H9 (cell line): ENCODE data around the gene PGLYRP2. TPM values are rescaled to one million over a fixed set of nuclear protein-coding genes. Genes with fewer than 3 reads are reported as not detected.

Experiments used
- DNase-seq: peaks from one replicate; pipeline ENCODE4 v3.0.0-alpha.2; 2017
- H2AFZ ChIP-seq: one replicate; pipeline ENCODE4 v1.6.1; 2013; ENCODE audit warnings: mild to moderate bottlenecking, low read length, control low read depth, moderate library complexity
- H2AK5ac ChIP-seq: 2 replicates; pipeline ENCODE4 v1.6.1; 2013; ENCODE audit warnings: low read length, control low read depth, mixed read lengths; ENCODE audit not compliant: insufficient read length
- H2BK120ac ChIP-seq: one replicate; pipeline ENCODE4 v1.6.1; 2013; ENCODE audit warnings: low read depth, mild to moderate bottlenecking, low read length, control low read depth, inconsistent platforms; ENCODE audit not compliant: poor library complexity, severe bottlenecking
- H2BK12ac ChIP-seq: 2 replicates; pipeline ENCODE4 v1.6.1; 2013; ENCODE audit warnings: low read length, control low read depth, mixed read lengths, low read depth; ENCODE audit not compliant: insufficient read length
- H2BK15ac ChIP-seq: 2 replicates; pipeline ENCODE4 v1.6.1; 2013; ENCODE audit warnings: low read depth, low read length, control low read depth
- H2BK20ac ChIP-seq: one replicate; pipeline ENCODE4 v1.6.1; 2013; ENCODE audit warnings: low read depth, mild to moderate bottlenecking, low read length, control low read depth, inconsistent platforms; ENCODE audit not compliant: poor library complexity, severe bottlenecking
- H2BK5ac ChIP-seq: 2 replicates; pipeline ENCODE4 v1.6.1; 2013; ENCODE audit warnings: low read length, control low read depth, mixed read lengths; ENCODE audit not compliant: insufficient read length
- H3K14ac ChIP-seq: 2 replicates; pipeline ENCODE4 v1.6.1; 2013; ENCODE audit warnings: low read length, control low read depth; ENCODE audit not compliant: insufficient read depth
- H3K18ac ChIP-seq: 2 replicates; pipeline ENCODE4 v1.6.1; 2013; ENCODE audit warnings: low read depth, mild to moderate bottlenecking, mixed read lengths, low read length, control low read depth; ENCODE audit not compliant: insufficient read length
- H3K23ac ChIP-seq: 2 replicates; pipeline ENCODE4 v1.6.1; 2013; ENCODE audit warnings: low read length, control low read depth, mixed read lengths, low read depth; ENCODE audit not compliant: insufficient read length
- H3K23me2 ChIP-seq: 2 replicates; pipeline ENCODE4 v1.6.1; 2013; ENCODE audit warnings: low read depth, mild to moderate bottlenecking, mixed read lengths, low read length, control low read depth; ENCODE audit not compliant: insufficient read length, poor library complexity, severe bottlenecking
- H3K27ac ChIP-seq: 2 replicates; pipeline ENCODE4 v1.5.1; 2013; ENCODE audit warnings: low read length, control low read depth, mixed read lengths, low read depth; ENCODE audit not compliant: insufficient read length
- H3K27me3 ChIP-seq: 2 replicates; pipeline ENCODE4 v1.6.1; 2013; ENCODE audit warnings: low read length, control low read depth, inconsistent platforms; ENCODE audit not compliant: insufficient read depth
- H3K4ac ChIP-seq: 2 replicates; pipeline ENCODE4 v1.6.1; 2013; ENCODE audit warnings: low read depth, mild to moderate bottlenecking, control low read depth, inconsistent platforms, low read length, moderate library complexity
- H3K4me1 ChIP-seq: 2 replicates; pipeline ENCODE4 v1.6.1; 2013; ENCODE audit warnings: low read length, control low read depth, inconsistent platforms; ENCODE audit not compliant: insufficient read depth
- H3K4me2 ChIP-seq: 2 replicates; pipeline ENCODE4 v1.6.1; 2013; ENCODE audit warnings: low read length, control low read depth, mixed read lengths; ENCODE audit not compliant: insufficient read length, insufficient read depth
- H3K56ac ChIP-seq: 2 replicates; pipeline ENCODE4 v1.6.1; 2013; ENCODE audit warnings: low read depth, mild to moderate bottlenecking, mixed read lengths, low read length, control low read depth; ENCODE audit not compliant: insufficient read length
- H3K79me1 ChIP-seq: 2 replicates; pipeline ENCODE4 v1.6.1; 2013; ENCODE audit warnings: low read depth, mild to moderate bottlenecking, moderate library complexity, low read length, control low read depth, inconsistent platforms; ENCODE audit not compliant: insufficient read depth, poor library complexity, severe bottlenecking
- H3K79me2 ChIP-seq: 2 replicates; pipeline ENCODE4 v1.6.1; 2013; ENCODE audit warnings: low read length, control low read depth, inconsistent platforms; ENCODE audit not compliant: insufficient read depth
- H3K9ac ChIP-seq: 2 replicates; pipeline ENCODE4 v1.6.1; 2013; ENCODE audit warnings: low read length, control low read depth, mixed read lengths; ENCODE audit not compliant: insufficient read length; ENCODE audit errors: extremely low read depth
- H3K9me3 ChIP-seq: one replicate; pipeline ENCODE4 v1.6.1; 2013; ENCODE audit warnings: low read depth, low read length, inconsistent platforms; ENCODE audit not compliant: control insufficient read depth
- H3T11ph ChIP-seq: one replicate; pipeline ENCODE4 v1.6.1; 2013; ENCODE audit warnings: mild to moderate bottlenecking, low read length, control low read depth, inconsistent platforms
- H4K20me1 ChIP-seq: one replicate; pipeline ENCODE4 v1.6.1; 2013; ENCODE audit not compliant: control insufficient read depth, insufficient read length, insufficient read depth
- H4K5ac ChIP-seq: 2 replicates; pipeline ENCODE4 v1.6.1; 2013; ENCODE audit warnings: low read depth, mild to moderate bottlenecking, mixed read lengths, low read length, control low read depth; ENCODE audit not compliant: insufficient read length
- H4K8ac ChIP-seq: replicated peaks from 2 replicates; pipeline ENCODE4 v1.6.1; 2013; ENCODE audit warnings: low read length, control low read depth, mixed read lengths, low read depth; ENCODE audit not compliant: insufficient read length
- H4K91ac ChIP-seq: 2 replicates; pipeline ENCODE4 v1.6.1; 2013; ENCODE audit warnings: low read depth, mild to moderate bottlenecking, moderate library complexity, mixed read lengths, low read length, control low read depth; ENCODE audit not compliant: insufficient read length
- H3K27ac Mint-ChIP-seq, 3 experiments: 2 replicates in 2 of 3; 3 replicates in 1 of 3; pipeline ENCODE4 v1.8.0; 2020 to 2021; ENCODE audit warnings: mixed read lengths in 3 of 3, mild to moderate bottlenecking in 1 of 3, moderate library complexity in 1 of 3
- H3K27me3 Mint-ChIP-seq: 2 replicates; pipeline ENCODE4 v1.8.0; 2021; ENCODE audit warnings: low read depth, mild to moderate bottlenecking, moderate library complexity, mixed read lengths
- H3K36me3 Mint-ChIP-seq, 3 experiments: 2 replicates in 2 of 3; 3 replicates in 1 of 3; pipeline ENCODE4 v1.8.0; 2020 to 2021; ENCODE audit warnings: low read depth in 3 of 3, mixed read lengths in 3 of 3; ENCODE audit not compliant: insufficient read depth in 1 of 3
- H3K4me1 Mint-ChIP-seq, 2 experiments: 2 replicates each; pipeline ENCODE4 v1.8.0; 2020; ENCODE audit warnings: mixed read lengths in 2 of 2
- H3K4me3 Mint-ChIP-seq, 2 experiments: 2 replicates in 1 of 2; 3 replicates in 1 of 2; pipeline ENCODE4 v1.8.0; 2020 to 2021; ENCODE audit warnings: mild to moderate bottlenecking in 2 of 2, mixed read lengths in 2 of 2, moderate library complexity in 1 of 2
- H3K9me3 Mint-ChIP-seq, 2 experiments: 2 replicates in 1 of 2; 3 replicates in 1 of 2; pipeline ENCODE4 v1.8.0; 2020; ENCODE audit warnings: mild to moderate bottlenecking in 2 of 2, mixed read lengths in 2 of 2, moderate library complexity in 1 of 2
- CTCF ChIP-seq: fragments of 200-600 bp; sonication (generic); conservative IDR thresholded peaks from 3 replicates; pipeline ENCODE4 v1.8.0; 2021; ENCODE audit warnings: antibody characterized with exemption, mild to moderate bottlenecking
- WGBS: extraction: QIAGEN DNeasy Blood & Tissue Kit; methylation state at CpG from one replicate; pipeline ENCODE4 v1.1.7; 2013; ENCODE audit warnings: missing lambda C conversion rate, low lambda C conversion rate, mixed read lengths; ENCODE audit not compliant: insufficient read length; ENCODE audit errors: extremely low coverage; 5-methylcytosine and 5-hydroxymethylcytosine counted together
- total RNA-seq: library from RNA; stranded (reverse); gene quantifications from 2 replicates; pipeline ENCODE4 v1.2.1, GENCODE V29; 2021

PGLYRP2 gene
- total RNA-seq, 1 experiment from 2014 or later, result not detected

GRCh38 chr19:15526408-15526807, 47.1 kb upstream of the PGLYRP2 start:
- H3K4me1 Mint-ChIP-seq, result no peaks in the 10 kb centered on the region
- H4K20me1 ChIP-seq, result no peaks in the 10 kb centered on the region
- no peaks in the 10 kb centered on the region for H3K79me1 ChIP-seq
- no peak overlapping the region for H4K91ac ChIP-seq
- H2BK15ac ChIP-seq, result no peak overlapping the region
- H3K4me3 Mint-ChIP-seq, result no peak overlapping the region
- no peak overlapping the region for H3K18ac ChIP-seq
- peaks cover 4 to 32% (median 8%) of the 10 kb centered on the region in 3 experiments; a peak in 4 of 7 replicates for H3K36me3 Mint-ChIP-seq
- no peak overlapping the region for H3K23ac ChIP-seq
- no peak overlapping the region for H3K56ac ChIP-seq
- no peak overlapping the region for H4K8ac ChIP-seq
- peaks cover 61 to 89% of the 10 kb centered on the region in 2 experiments for H3K9me3 Mint-ChIP-seq
- no peak overlapping the region for H2BK120ac ChIP-seq
- peaks cover 79% of the 10 kb centered on the region for H3K9me3 ChIP-seq
- no peaks in the 10 kb centered on the region for H3K4me1 ChIP-seq
- H3K4me2 ChIP-seq, result no peak overlapping the region
- no peak overlapping the region for H3K4ac ChIP-seq
- DNase-seq, result no peak
- no peak overlapping the region for H3K9ac ChIP-seq
- H4K5ac ChIP-seq, result no peak overlapping the region
- no peak overlapping the region for H3K27ac Mint-ChIP-seq
- H2AFZ ChIP-seq, result no peak overlapping the region
- H3K14ac ChIP-seq, result no peak overlapping the region
- no peak overlapping the region for H3T11ph ChIP-seq
- no peaks in the 10 kb centered on the region for H3K79me2 ChIP-seq
- no peak overlapping the region for H3K27ac ChIP-seq
- H2BK12ac ChIP-seq, result no peak overlapping the region
- no peak overlapping the region for H2AK5ac ChIP-seq
- peaks cover 2% of the 10 kb centered on the region for H3K27me3 Mint-ChIP-seq
- H2BK20ac ChIP-seq, result no peak overlapping the region
- no CpG with 5 or more reads among the region's 2 CpGs for WGBS
- H3K23me2 ChIP-seq, result no peaks in the 10 kb centered on the region
- H2BK5ac ChIP-seq, result no peak overlapping the region
- no peak for TF ChIP-seq CTCF
- no peaks in the 10 kb centered on the region for H3K27me3 ChIP-seq
